ENCODE data around the gene SLC6A20. TPM values are rescaled to one million over a fixed set of nuclear protein-coding genes. Genes with fewer than 3 reads are reported as not detected.

The SLC6A20 gene
- total RNA-seq, 1 donor from 2014 or later: 22.7 TPM

DNA sequence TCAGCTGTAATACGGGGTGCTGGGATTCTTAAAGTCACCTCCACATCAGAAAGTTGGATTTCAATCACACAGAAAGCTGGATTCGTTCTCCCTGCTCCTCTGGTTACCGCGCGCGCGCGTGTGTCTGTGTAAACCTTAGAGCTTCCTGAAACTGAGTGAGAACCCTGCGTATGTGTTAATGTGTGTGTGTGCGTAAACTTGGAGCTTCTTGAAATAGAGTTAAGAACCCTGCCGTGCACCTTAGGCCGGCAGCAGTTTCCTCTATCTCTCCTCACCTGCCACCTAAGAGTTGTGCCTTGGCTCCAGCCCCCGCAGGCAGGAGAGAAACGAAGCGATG, 45.1 kb upstream of the SLC6A20 start:
- DNase-seq: peak; percentile 68
- Histone ChIP-seq H3K27ac (peak overlapping the region; percentile 80), H3K9me3 (no peaks in the 10 kb centered on the region), H3K36me3 (peaks cover 8% of the 10 kb centered on the region), H3K4me1 (peaks cover 14% of the 10 kb centered on the region), H3K4me3 (peak overlapping the region; percentile 70), H3K27me3 (no peaks in the 10 kb centered on the region)
- intact Hi-C loops (cut with DNase I): no loop called here
- no peak for TF ChIP-seq CTCF (IDR thresholded peaks at IDR 0.05)
- ATAC-seq: peak; percentile 44

GRCh38 chr3:45838466-45838865, 42.1 kb upstream of the SLC6A20 start:
- H3K4me3 ChIP-seq: no peak overlapping the region
- H3K27ac ChIP-seq: no peak overlapping the region
- peaks cover 14% of the 10 kb centered on the region for H3K4me1 ChIP-seq
- DNase-seq: no peak
- peaks cover 30% of the 10 kb centered on the region for H3K36me3 ChIP-seq
- H3K9me3 ChIP-seq: no peaks in the 10 kb centered on the region
- no peak for ATAC-seq
- intact Hi-C loops (cut with DNase I): no loop called here
- H3K27me3 ChIP-seq: no peaks in the 10 kb centered on the region
- TF ChIP-seq CTCF (IDR thresholded peaks at IDR 0.05): no peak

DNA sequence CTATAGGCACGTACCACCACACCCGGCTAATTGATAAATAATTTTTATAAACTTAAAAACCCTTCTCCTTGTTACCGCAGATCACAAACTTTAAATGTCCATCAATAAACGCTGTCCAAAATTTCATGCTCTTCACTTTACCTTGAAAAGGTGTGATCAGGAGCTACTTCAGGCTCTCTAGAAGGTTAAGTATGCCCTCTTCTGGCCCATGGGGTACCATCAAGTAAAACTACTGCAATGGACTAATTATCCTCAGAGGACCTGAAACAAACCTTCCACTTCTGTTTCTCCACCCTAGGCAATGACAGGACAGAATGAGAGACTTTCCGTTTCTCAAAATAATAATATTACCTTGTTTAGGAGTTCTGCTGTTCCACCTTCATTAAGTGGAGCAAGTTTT, 36.4 kb upstream of the SLC6A20 start:
- H3K4me3 ChIP-seq: no peak overlapping the region
- no peaks in the 10 kb centered on the region for H3K9me3 ChIP-seq
- DNase-seq (no peak), ATAC-seq (no peak)
- no peaks in the 10 kb centered on the region for H3K27me3 ChIP-seq
- H3K27ac ChIP-seq: no peak overlapping the region
- peak; percentile 17 for TF ChIP-seq CTCF (IDR thresholded peaks at IDR 0.05)
- no peaks in the 10 kb centered on the region for H3K4me1 ChIP-seq
- intact Hi-C loops (cut with DNase I): no loop called here
- peaks cover 85% of the 10 kb centered on the region for H3K36me3 ChIP-seq

DNA sequence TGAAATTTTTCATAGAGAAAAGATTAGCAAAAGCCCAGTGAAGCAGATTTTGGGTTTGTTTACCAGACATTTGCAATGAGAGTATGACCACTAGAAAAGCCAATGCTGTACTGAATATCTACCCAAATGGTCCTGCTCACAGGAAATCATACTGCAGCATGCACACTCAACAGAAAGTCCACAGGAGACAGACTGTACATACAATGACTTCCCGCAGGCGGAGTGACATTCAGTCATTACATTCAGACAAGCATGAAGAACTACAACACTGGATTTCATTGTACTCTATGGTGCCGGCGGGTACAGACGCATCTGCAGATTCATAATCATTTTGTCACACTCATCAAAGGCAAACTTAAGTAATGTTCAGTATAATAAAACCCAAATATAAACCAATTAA, 33.8 kb upstream of the SLC6A20 start:
- TF ChIP-seq CTCF (IDR thresholded peaks at IDR 0.05): no peak
- H3K4me1 ChIP-seq: no peaks in the 10 kb centered on the region
- DNase-seq (no peak), ATAC-seq (no peak)
- no peaks in the 10 kb centered on the region for H3K27me3 ChIP-seq
- H3K27ac ChIP-seq: no peak overlapping the region
- H3K36me3 ChIP-seq: peaks cover 93% of the 10 kb centered on the region
- H3K9me3 ChIP-seq: no peaks in the 10 kb centered on the region
- H3K4me3 ChIP-seq: no peak overlapping the region
- intact Hi-C loops (cut with DNase I): no loop called here

DNA sequence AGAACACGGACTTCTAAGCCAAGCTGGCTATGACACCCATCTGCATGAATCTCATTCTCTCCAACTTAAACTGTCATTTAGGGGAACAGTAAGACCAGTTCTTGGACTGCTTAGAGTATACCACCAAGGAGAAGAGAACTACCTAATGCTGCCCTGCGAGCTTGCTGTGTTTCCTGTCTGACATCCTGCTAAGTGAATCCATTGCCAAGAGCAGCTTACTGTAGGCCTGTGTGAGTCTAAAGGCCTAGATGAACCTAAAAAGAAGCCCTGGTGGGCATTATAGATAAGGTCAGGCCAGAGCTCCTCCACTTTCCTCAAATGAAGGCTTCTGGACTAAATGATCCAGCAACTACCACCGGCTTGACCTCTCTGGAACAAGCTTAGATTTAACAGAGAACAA, 30.6 kb upstream of the SLC6A20 start:
- H3K36me3 ChIP-seq: peaks cover 88% of the 10 kb centered on the region
- TF ChIP-seq CTCF (IDR thresholded peaks at IDR 0.05): no peak
- intact Hi-C loops (cut with DNase I): no loop called here
- DNase-seq: no peak
- no peak overlapping the region for H3K27ac ChIP-seq
- no peaks in the 10 kb centered on the region for H3K27me3 ChIP-seq
- H3K4me1 ChIP-seq: no peaks in the 10 kb centered on the region
- H3K9me3 ChIP-seq: no peaks in the 10 kb centered on the region
- no peak for ATAC-seq
- H3K4me3 ChIP-seq: no peak overlapping the region

DNA sequence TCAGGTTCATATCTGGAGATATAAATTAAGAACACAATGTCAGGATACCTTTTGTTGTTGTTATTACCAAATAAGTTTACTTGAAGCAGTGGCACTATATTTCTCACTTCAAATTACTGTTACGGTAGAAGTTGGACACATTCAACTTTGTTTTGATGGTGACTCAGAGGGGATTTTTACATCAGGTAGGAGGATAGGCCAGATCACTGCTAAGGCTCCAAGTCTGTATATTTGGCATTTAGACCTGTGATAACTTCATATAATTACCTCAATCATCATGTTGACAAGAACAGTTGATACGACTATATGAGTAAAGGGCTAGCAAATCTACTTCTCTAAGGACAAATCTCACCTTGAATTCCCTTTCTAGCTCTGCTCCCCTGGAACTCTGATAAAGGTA, 30.0 kb upstream of the SLC6A20 start:
- Histone ChIP-seq H3K4me1 (no peaks in the 10 kb centered on the region), H3K27ac (no peak overlapping the region), H3K36me3 (peaks cover 88% of the 10 kb centered on the region), H3K27me3 (no peaks in the 10 kb centered on the region), H3K9me3 (no peaks in the 10 kb centered on the region), H3K4me3 (no peak overlapping the region)
- DNase-seq (no peak), ATAC-seq (no peak)
- TF ChIP-seq CTCF (IDR thresholded peaks at IDR 0.05): no peak
- intact Hi-C loops (cut with DNase I): no loop called here

All from upper lobe of right lung (tissue), 1 donor.